Endodermal cell (in vitro differentiated cells): Measurements from ENCODE around the gene BTBD9. TPM values are rescaled to one million over a fixed set of nuclear protein-coding genes. Genes with fewer than 3 reads are reported as not detected.
A peak's percentile ranks its signal among the peaks of the same experiment; 100 is the strongest.

ENCODE experiments used
- DNase-seq: peaks from one replicate; pipeline ENCODE4 v3.0.0-alpha.2; 2017
- H3K27ac ChIP-seq: 2 replicates; pipeline ENCODE4 v1.5.1; 2013; ENCODE audit warnings: mild to moderate bottlenecking, low read depth, low read length, moderate library complexity
- H3K27me3 ChIP-seq: 2 replicates; pipeline ENCODE4 v1.6.1; 2013; ENCODE audit warnings: mild to moderate bottlenecking, low read length, moderate library complexity; ENCODE audit not compliant: insufficient read depth, control insufficient read depth, poor library complexity, severe bottlenecking
- H3K36me3 ChIP-seq: 2 replicates; pipeline ENCODE4 v1.7.0; 2013; ENCODE audit warnings: mild to moderate bottlenecking, low read length, moderate library complexity; ENCODE audit not compliant: control insufficient read depth, insufficient read depth
- H3K4me1 ChIP-seq: one replicate; pipeline ENCODE4 v1.7.0; 2013; ENCODE audit warnings: low read length; ENCODE audit not compliant: control insufficient read depth, insufficient read depth
- H3K4me3 ChIP-seq: 2 replicates; pipeline ENCODE4 v1.5.1; 2013; ENCODE audit warnings: mild to moderate bottlenecking, low read length, moderate library complexity
- H3K9ac ChIP-seq: 2 replicates; pipeline ENCODE4 v1.6.1; 2013; ENCODE audit warnings: mild to moderate bottlenecking, low read length, moderate library complexity; ENCODE audit not compliant: poor library complexity, severe bottlenecking; ENCODE audit errors: extremely low read depth
- H3K9me3 ChIP-seq: 2 replicates; pipeline ENCODE4 v1.6.1; 2013; ENCODE audit warnings: mild to moderate bottlenecking, low read length, moderate library complexity; ENCODE audit not compliant: control insufficient read depth
- H3K27ac Mint-ChIP-seq: 2 replicates; pipeline ENCODE4 v1.8.0; 2020; ENCODE audit warnings: mixed read lengths
- H3K27me3 Mint-ChIP-seq: 2 replicates; pipeline ENCODE4 v1.8.0; 2021; ENCODE audit warnings: mild to moderate bottlenecking, mixed read lengths; ENCODE audit not compliant: insufficient read depth
- H3K36me3 Mint-ChIP-seq: 2 replicates; pipeline ENCODE4 v1.8.0; 2020; ENCODE audit warnings: low read depth, mixed read lengths
- H3K4me1 Mint-ChIP-seq: 2 replicates; pipeline ENCODE4 v1.8.0; 2020; ENCODE audit warnings: mixed read lengths
- H3K4me3 Mint-ChIP-seq: 2 replicates; pipeline ENCODE4 v1.8.0; 2020; ENCODE audit warnings: mild to moderate bottlenecking, moderate library complexity, mixed read lengths
- H3K9me3 Mint-ChIP-seq: 2 replicates; pipeline ENCODE4 v1.8.0; 2020; ENCODE audit warnings: mild to moderate bottlenecking, mixed read lengths
- WGBS, 2 experiments: methylation state at CpG; one replicate each; pipeline versions ENCODE4 v1.1.5 to v1.1.7; 2013; ENCODE audit warnings: missing lambda C conversion rate in 2 of 2, mixed read lengths in 1 of 2; ENCODE audit not compliant: insufficient coverage in 1 of 2, insufficient read length in 1 of 2; 5-methylcytosine and 5-hydroxymethylcytosine counted together
- total RNA-seq, 2 donors: library from RNA; stranded (reverse); fragmentation: NEBNext Ultra II Directional in 1 of 2; extraction: Animal tissue kit (Norgen Biotek cat#: 25700) in 1 of 2; gene quantifications; 2 replicates in 1 of 2; 3 replicates in 1 of 2; pipeline ENCODE4 v1.2.1, GENCODE V29; 2021
- TF ChIP-seq, protein P1 (sequence below): fragments of 200-600 bp; sonication (generic); conservative IDR thresholded peaks from 2 replicates; pipeline ENCODE4 v1.5.0; 2021; ENCODE audit warnings: antibody characterized with exemption, mild to moderate bottlenecking

Gene BTBD9
- total RNA-seq, 2 donors from 2014 or later, result 7.6 to 12.3 TPM

DNA sequence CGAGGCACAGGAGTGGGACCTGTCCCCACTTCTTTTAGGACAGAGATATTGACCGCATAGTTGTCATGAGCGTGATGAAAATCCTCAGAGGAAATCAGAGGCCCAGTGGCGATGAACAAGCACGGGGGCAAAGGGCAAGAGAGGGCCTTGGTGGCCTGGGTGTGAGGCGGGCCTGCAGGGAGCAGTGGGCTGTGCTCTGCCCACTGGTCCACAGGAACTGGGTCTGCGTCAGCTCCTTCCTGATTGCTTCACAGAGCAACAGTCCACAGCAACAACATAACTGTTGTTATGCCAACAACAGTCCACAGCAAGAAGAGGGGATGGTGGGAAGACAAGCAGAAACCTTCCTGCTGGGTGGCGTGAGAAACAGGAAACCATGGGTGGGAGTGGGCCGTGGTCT lies 484.6 kb downstream of the BTBD9 start:
- no peaks in the 10 kb centered on the region for H3K4me1 ChIP-seq
- H3K27ac Mint-ChIP-seq, result peak overlapping the region; percentile 53
- no peak overlapping the region for H3K4me3 Mint-ChIP-seq
- H3K9me3 Mint-ChIP-seq, result no peaks in the 10 kb centered on the region
- no peaks in the 10 kb centered on the region for H3K27me3 Mint-ChIP-seq
- peaks cover 22% of the 10 kb centered on the region for H3K36me3 Mint-ChIP-seq
- no peak overlapping the region for H3K9ac ChIP-seq
- no peaks in the 10 kb centered on the region for H3K27me3 ChIP-seq
- 84 to 96% methylated on average over 6 to 9 of the region's 9 CpGs for WGBS, 2 experiments
- H3K27ac ChIP-seq, result peak overlapping the region; percentile 7
- TF ChIP-seq, protein P1, sequence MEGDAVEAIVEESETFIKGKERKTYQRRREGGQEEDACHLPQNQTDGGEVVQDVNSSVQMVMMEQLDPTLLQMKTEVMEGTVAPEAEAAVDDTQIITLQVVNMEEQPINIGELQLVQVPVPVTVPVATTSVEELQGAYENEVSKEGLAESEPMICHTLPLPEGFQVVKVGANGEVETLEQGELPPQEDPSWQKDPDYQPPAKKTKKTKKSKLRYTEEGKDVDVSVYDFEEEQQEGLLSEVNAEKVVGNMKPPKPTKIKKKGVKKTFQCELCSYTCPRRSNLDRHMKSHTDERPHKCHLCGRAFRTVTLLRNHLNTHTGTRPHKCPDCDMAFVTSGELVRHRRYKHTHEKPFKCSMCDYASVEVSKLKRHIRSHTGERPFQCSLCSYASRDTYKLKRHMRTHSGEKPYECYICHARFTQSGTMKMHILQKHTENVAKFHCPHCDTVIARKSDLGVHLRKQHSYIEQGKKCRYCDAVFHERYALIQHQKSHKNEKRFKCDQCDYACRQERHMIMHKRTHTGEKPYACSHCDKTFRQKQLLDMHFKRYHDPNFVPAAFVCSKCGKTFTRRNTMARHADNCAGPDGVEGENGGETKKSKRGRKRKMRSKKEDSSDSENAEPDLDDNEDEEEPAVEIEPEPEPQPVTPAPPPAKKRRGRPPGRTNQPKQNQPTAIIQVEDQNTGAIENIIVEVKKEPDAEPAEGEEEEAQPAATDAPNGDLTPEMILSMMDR, result no peak
- no peak for DNase-seq
- H3K4me1 Mint-ChIP-seq, result peaks cover under 1% of the 10 kb centered on the region
- H3K9me3 ChIP-seq, result no peaks in the 10 kb centered on the region
- no peak overlapping the region for H3K4me3 ChIP-seq
- peaks cover 11% of the 10 kb centered on the region for H3K36me3 ChIP-seq

DNA sequence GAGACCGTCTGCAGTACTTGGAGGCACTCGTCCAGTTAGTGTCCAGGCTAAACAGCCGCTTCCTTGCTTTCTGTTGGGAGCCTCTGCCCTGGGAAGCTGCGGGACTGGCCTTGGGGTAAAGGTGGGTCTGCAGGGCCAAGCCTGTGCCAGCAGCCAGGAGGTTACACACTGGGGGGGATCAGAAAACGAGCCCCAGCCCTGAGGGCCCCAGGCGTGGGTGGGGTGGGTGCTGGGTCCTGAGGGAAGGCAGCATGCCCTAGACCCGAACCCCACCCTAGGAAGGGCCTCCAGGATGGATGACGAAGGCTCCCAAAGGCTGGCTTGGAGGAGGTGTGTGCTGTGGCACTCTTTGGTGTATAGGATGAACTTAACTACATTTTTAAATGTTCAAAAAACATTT lies 485.0 kb downstream of the BTBD9 start:
- WGBS, 2 experiments, result 92% methylated on average over 8 of the region's 8 CpGs; no CpG with 5 or more reads in 1 of the 2 experiments
- Histone ChIP-seq H3K27ac (peak overlapping the region; percentile 32), H3K4me3 (no peak overlapping the region), H3K36me3 (peaks cover 11% of the 10 kb centered on the region), H3K4me1 (no peaks in the 10 kb centered on the region), H3K27me3 (no peaks in the 10 kb centered on the region), H3K9me3 (no peaks in the 10 kb centered on the region), H3K9ac (no peak overlapping the region)
- H3K27me3 Mint-ChIP-seq, result no peaks in the 10 kb centered on the region
- no peak for DNase-seq
- peaks cover 4% of the 10 kb centered on the region for H3K4me1 Mint-ChIP-seq
- H3K9me3 Mint-ChIP-seq, result no peaks in the 10 kb centered on the region
- H3K36me3 Mint-ChIP-seq, result peaks cover 18% of the 10 kb centered on the region
- peak overlapping the region; percentile 53 for H3K27ac Mint-ChIP-seq
- no peak overlapping the region for H3K4me3 Mint-ChIP-seq
- TF ChIP-seq, protein P1, result no peak

DNA sequence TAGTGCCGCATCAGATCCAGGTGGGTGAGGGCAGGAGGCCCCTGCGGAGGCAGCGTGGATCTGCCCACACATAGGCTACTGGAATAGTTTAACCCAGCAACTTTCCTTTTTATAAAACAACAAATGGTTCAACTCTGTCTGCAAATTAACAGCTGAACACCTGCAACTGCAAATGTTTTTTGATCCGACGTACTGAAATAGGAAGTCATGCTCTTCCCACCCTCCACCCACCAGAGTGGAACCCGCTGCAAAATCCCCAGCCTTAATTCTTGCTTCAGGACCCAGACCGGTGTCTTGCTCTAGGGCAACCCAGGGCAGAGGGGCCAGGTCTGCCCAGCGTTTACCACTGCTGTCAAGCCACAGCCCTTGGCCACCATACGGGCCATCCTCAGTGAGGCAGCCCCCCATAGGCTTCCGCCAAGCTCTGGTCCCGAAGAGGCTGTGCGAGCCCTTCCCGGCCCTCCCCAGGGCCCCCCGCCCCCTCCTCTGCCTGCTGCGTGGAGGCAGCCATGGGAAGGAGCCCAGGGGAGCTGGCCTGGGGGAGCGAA lies 485.9 kb downstream of the BTBD9 start:
- Histone ChIP-seq H3K9ac (no peak overlapping the region), H3K4me1 (no peaks in the 10 kb centered on the region), H3K27ac (no peak overlapping the region), H3K36me3 (peaks cover 11% of the 10 kb centered on the region), H3K4me3 (no peak overlapping the region), H3K27me3 (no peaks in the 10 kb centered on the region), H3K9me3 (no peaks in the 10 kb centered on the region)
- H3K9me3 Mint-ChIP-seq, result no peaks in the 10 kb centered on the region
- no peak overlapping the region for H3K27ac Mint-ChIP-seq
- peaks cover 12% of the 10 kb centered on the region for H3K4me1 Mint-ChIP-seq
- no peaks in the 10 kb centered on the region for H3K27me3 Mint-ChIP-seq
- peak; percentile 45 for DNase-seq
- TF ChIP-seq, protein P1, result no peak
- H3K4me3 Mint-ChIP-seq, result no peak overlapping the region
- WGBS, 2 experiments, result 88 to 97% methylated on average over 7 to 16 of the region's 16 CpGs
- H3K36me3 Mint-ChIP-seq, result peaks cover 16% of the 10 kb centered on the region
